ENCODE measurements around the gene NFIA. TPM values are rescaled to one million over a fixed set of nuclear protein-coding genes. Genes with fewer than 3 reads are reported as not detected.

NFIA gene
- total and polyA plus RNA-seq, 9 of the 15 experiments (the other 6 are each of a cell fraction or from before 2014, with no cell fraction given) = 5.3 to 24.9 (median 9.8) TPM

DNA sequence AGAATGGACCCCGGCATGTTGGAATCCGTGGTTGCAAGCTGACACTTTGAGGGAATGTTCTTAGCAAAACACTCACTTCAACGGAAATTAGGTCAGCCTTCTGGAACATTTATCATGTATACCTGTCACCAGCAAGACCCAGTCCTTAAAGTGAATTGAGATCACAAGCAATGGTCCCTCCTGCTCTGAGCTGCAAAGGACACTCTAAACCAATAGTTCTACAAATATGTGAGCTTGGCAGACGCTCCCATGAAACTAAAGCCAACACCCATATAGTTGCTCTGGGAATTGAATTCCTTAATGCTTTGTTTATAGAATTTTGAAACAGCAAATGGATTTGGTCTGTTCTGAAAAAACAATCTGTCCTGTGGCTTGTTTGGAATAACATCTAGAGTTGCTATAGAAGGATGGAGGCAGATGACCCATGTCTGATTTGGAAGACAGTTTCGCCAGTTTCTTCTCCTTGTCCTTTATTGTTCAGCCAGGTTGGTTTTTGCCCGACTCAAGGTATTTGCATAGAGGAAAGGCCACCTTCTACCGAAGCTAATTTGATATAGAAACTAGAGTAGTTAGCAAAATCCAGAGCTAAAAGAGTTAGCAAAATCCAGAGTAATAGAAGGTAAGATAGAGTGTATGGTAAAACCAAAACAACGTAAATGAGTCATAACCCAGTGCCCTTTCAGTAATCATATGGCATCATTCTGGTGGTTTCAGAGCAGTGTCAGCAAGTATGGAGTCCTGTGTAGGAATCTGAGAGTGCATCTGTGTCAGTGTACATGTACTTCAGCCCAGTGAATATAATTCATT lies 236.2 kb downstream of the NFIA start (continued):
- TF ChIP-seq, protein P1, sequence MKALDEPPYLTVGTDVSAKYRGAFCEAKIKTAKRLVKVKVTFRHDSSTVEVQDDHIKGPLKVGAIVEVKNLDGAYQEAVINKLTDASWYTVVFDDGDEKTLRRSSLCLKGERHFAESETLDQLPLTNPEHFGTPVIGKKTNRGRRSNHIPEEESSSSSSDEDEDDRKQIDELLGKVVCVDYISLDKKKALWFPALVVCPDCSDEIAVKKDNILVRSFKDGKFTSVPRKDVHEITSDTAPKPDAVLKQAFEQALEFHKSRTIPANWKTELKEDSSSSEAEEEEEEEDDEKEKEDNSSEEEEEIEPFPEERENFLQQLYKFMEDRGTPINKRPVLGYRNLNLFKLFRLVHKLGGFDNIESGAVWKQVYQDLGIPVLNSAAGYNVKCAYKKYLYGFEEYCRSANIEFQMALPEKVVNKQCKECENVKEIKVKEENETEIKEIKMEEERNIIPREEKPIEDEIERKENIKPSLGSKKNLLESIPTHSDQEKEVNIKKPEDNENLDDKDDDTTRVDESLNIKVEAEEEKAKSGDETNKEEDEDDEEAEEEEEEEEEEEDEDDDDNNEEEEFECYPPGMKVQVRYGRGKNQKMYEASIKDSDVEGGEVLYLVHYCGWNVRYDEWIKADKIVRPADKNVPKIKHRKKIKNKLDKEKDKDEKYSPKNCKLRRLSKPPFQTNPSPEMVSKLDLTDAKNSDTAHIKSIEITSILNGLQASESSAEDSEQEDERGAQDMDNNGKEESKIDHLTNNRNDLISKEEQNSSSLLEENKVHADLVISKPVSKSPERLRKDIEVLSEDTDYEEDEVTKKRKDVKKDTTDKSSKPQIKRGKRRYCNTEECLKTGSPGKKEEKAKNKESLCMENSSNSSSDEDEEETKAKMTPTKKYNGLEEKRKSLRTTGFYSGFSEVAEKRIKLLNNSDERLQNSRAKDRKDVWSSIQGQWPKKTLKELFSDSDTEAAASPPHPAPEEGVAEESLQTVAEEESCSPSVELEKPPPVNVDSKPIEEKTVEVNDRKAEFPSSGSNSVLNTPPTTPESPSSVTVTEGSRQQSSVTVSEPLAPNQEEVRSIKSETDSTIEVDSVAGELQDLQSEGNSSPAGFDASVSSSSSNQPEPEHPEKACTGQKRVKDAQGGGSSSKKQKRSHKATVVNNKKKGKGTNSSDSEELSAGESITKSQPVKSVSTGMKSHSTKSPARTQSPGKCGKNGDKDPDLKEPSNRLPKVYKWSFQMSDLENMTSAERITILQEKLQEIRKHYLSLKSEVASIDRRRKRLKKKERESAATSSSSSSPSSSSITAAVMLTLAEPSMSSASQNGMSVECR (CRISPR knock-in tag; IDR thresholded peaks at IDR 0.05) = no peak
- no peak for TF ChIP-seq CCNT2 (IDR thresholded peaks at IDR 0.05; ENCODE audit: borderline replicate concordance, extremely low read depth, insufficient read length, low read depth, low read length)
- peak in 1 of 2 experiments; percentile 33; a peak in 2 of 4 replicates for TF ChIP-seq RAD21 (CRISPR knock-in tag; conservative IDR thresholded peaks at IDR 0.05 in 1 of 2, IDR thresholded peaks at IDR 0.05 in 1 of 2)
- no peak for TF ChIP-seq MCM2 (IDR thresholded peaks at IDR 0.05; ENCODE audit: low read depth)
- TF ChIP-seq SMARCA4 (IDR thresholded peaks at IDR 0.05) = no peak
- TF ChIP-seq FOSL1 (tag; conservative IDR thresholded peaks at IDR 0.05) = peak; percentile 81
- no peak for TF ChIP-seq FIP1L1 (IDR thresholded peaks at IDR 0.05; ENCODE audit: low read depth, low read length, poor library complexity, severe bottlenecking)
- TF ChIP-seq YY1 (IDR thresholded peaks at IDR 0.05; ENCODE audit: borderline replicate concordance in 1 of 3, control insufficient read depth in 1 of 3, extremely low read depth in 1 of 3, insufficient read depth in 3 of 3, insufficient read length in 1 of 3, insufficient replicate concordance in 2 of 3, low read depth in 1 of 3, low read length in 2 of 3) = peak in 1 of 3 experiments; percentile 29
- TF ChIP-seq ATF7 (IDR thresholded peaks at IDR 0.05) = peak; percentile 83
- peak; percentile 39; the same call in 1 of the 2 replicates for TF ChIP-seq BACH1 (tag; IDR thresholded peaks at IDR 0.05)
- peak; percentile 11; the same call in 1 of the 2 replicates for TF ChIP-seq JUN (IDR thresholded peaks at IDR 0.05; ENCODE audit: borderline replicate concordance, low read depth, low read length)
- TF ChIP-seq JUN (CRISPR knock-in tag; IDR thresholded peaks at IDR 0.05; ENCODE audit: borderline replicate concordance) = no peak
- peak; percentile 30; the same call in 1 of the 2 replicates for TF ChIP-seq CREM (IDR thresholded peaks at IDR 0.05; ENCODE audit: low read depth)
- TF ChIP-seq, protein P2, sequence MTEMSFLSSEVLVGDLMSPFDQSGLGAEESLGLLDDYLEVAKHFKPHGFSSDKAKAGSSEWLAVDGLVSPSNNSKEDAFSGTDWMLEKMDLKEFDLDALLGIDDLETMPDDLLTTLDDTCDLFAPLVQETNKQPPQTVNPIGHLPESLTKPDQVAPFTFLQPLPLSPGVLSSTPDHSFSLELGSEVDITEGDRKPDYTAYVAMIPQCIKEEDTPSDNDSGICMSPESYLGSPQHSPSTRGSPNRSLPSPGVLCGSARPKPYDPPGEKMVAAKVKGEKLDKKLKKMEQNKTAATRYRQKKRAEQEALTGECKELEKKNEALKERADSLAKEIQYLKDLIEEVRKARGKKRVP (CRISPR knock-in tag; IDR thresholded peaks at IDR 0.05) = no peak
- TF ChIP-seq GABPA (tag; conservative IDR thresholded peaks at IDR 0.05; ENCODE audit: low read depth) = peak; percentile 78
- no peak for TF ChIP-seq KDM4B (IDR thresholded peaks at IDR 0.05; ENCODE audit: borderline replicate concordance in 2 of 2, low read depth in 1 of 2)
